K562 (cell line): ENCODE measurements around the gene SCIN. TPM values are rescaled to one million over a fixed set of nuclear protein-coding genes. Genes with fewer than 3 reads are reported as not detected.

Experiments used
- ATF1 ChIP-seq, 2 experiments: fragments of 450-650 bp in 1 of 2; IDR thresholded peaks; 2 replicates each; pipeline ENCODE4 v1.6.1; 2016; ENCODE audit warnings: missing compliant biosample characterization in 1 of 2, missing genetic modification characterization in 1 of 2
- CBFA2T2 ChIP-seq: fragments of 450-650 bp; conservative IDR thresholded peaks from 2 replicates; pipeline ENCODE4 v1.6.1; 2017; ENCODE audit warnings: mild to moderate bottlenecking
- CBX1 ChIP-seq: sonication (generic); IDR thresholded peaks from 2 replicates; pipeline ENCODE4 v1.6.1; 2016; ENCODE audit warnings: antibody characterized with exemption, low read depth, mild to moderate bottlenecking
- CBX2 ChIP-seq: fragments of 200-600 bp; sonication (generic); IDR thresholded peaks from one replicate; pipeline ENCODE4 v1.6.1; 2012; ENCODE audit warnings: mild to moderate bottlenecking, low read length, inconsistent platforms; ENCODE audit not compliant: insufficient read depth, poor library complexity, severe bottlenecking
- EP300 ChIP-seq: IDR thresholded peaks from 2 replicates; pipeline ENCODE4 v1.6.1; 2012; ENCODE audit warnings: low read length, improper control_type of control experiment
- ETS2 ChIP-seq: IDR thresholded peaks from 2 replicates; pipeline ENCODE4 v1.6.1; 2016; ENCODE audit warnings: borderline replicate concordance, missing genetic modification characterization, mild to moderate bottlenecking, moderate library complexity, missing compliant biosample characterization; ENCODE audit not compliant: poor library complexity, severe bottlenecking
- ETV5 ChIP-seq: sonication (generic); formaldehyde crosslinking; IDR thresholded peaks from 2 replicates; pipeline ENCODE4 v1.4.0; 2020; ENCODE audit warnings: low read depth, mild to moderate bottlenecking, missing genetic modification reagents
- EZH2 ChIP-seq: IDR thresholded peaks from 2 replicates; pipeline ENCODE4 v1.6.1; 2012; ENCODE audit warnings: low read depth, mild to moderate bottlenecking, inconsistent platforms, low read length, borderline replicate concordance
- HMG20A ChIP-seq: fragments of 450-650 bp; formaldehyde crosslinking; conservative IDR thresholded peaks from 2 replicates; pipeline ENCODE4 v1.4.0; 2020; ENCODE audit warnings: mild to moderate bottlenecking, mixed read lengths
- HSF4 ChIP-seq: fragments of 250-450 bp; sonication (Bioruptor Pico); IDR thresholded peaks from 2 replicates; pipeline ENCODE4 v2.1.2; 2022; ENCODE audit warnings: mild to moderate bottlenecking, moderate library complexity, borderline replicate concordance
- KDM2B ChIP-seq: fragments of 250-450 bp; sonication (Bioruptor Pico); IDR thresholded peaks from 2 replicates; pipeline ENCODE4 v1.8.0; 2021; ENCODE audit warnings: mild to moderate bottlenecking, moderate library complexity
- KLF13 ChIP-seq: fragments of 450-650 bp; IDR thresholded peaks from 2 replicates; pipeline ENCODE4 v1.6.1; 2016; ENCODE audit warnings: missing genetic modification characterization, low read depth, mild to moderate bottlenecking, missing compliant biosample characterization, moderate library complexity, borderline replicate concordance
- MXI1 ChIP-seq: IDR thresholded peaks from 2 replicates; pipeline ENCODE4 v1.6.1; 2011; ENCODE audit warnings: low read depth, mild to moderate bottlenecking, improper control_type of control experiment, low read length
- PTBP1 ChIP-seq: fragments of 200-400 bp; formaldehyde crosslinking; IDR thresholded peaks from 2 replicates; pipeline ENCODE4 v1.6.1; 2017; ENCODE audit warnings: low read depth, low read length
- RFX7 ChIP-seq: fragments of 250-450 bp; sonication (Bioruptor Pico); IDR thresholded peaks from 2 replicates; pipeline ENCODE4 v1.5.1; 2021; ENCODE audit warnings: mild to moderate bottlenecking
- SP2 ChIP-seq: IDR thresholded peaks from 2 replicates; pipeline ENCODE4 v1.6.1; 2011; ENCODE audit warnings: mild to moderate bottlenecking, low read depth, low read length, moderate library complexity; ENCODE audit not compliant: poor library complexity, severe bottlenecking; ENCODE audit errors: extremely low read depth
- TAL1 ChIP-seq: fragments of 450-650 bp; IDR thresholded peaks from 2 replicates; pipeline ENCODE4 v1.6.1; 2016; ENCODE audit warnings: mild to moderate bottlenecking
- TEAD1 ChIP-seq, 2 experiments: fragments of 450-650 bp in 1 of 2; sonication (generic) in 1 of 2; formaldehyde crosslinking; IDR thresholded peaks; 2 replicates each; pipeline versions ENCODE4 v1.4.0 to v1.8.0; 2020 to 2022; ENCODE audit warnings: mild to moderate bottlenecking in 2 of 2, missing genetic modification reagents in 1 of 2
- ZBTB7A ChIP-seq: IDR thresholded peaks from 2 replicates; pipeline ENCODE4 v1.6.1; 2011; ENCODE audit warnings: low read depth, mild to moderate bottlenecking, low read length, moderate library complexity, borderline replicate concordance; ENCODE audit not compliant: control insufficient read depth
- ZKSCAN3 ChIP-seq: fragments of 250-450 bp; sonication (Bioruptor Pico); IDR thresholded peaks from 2 replicates; pipeline ENCODE4 v1.4.0; 2020
- ZNF174 ChIP-seq: fragments of 250-450 bp; sonication (Bioruptor Pico); IDR thresholded peaks from 2 replicates; pipeline ENCODE4 v1.4.0; 2020; ENCODE audit warnings: mild to moderate bottlenecking
- ZNF239 ChIP-seq: fragments of 250-450 bp; sonication (Bioruptor Pico); IDR thresholded peaks from 2 replicates; pipeline ENCODE4 v1.4.0; 2020; ENCODE audit warnings: mild to moderate bottlenecking
- ZNF696 ChIP-seq: fragments of 250-450 bp; sonication (Bioruptor Pico); conservative IDR thresholded peaks from 2 replicates; pipeline ENCODE4 v1.4.0; 2020; ENCODE audit warnings: mild to moderate bottlenecking, moderate library complexity
- ZNF785 ChIP-seq: fragments of 250-450 bp; sonication (Bioruptor Pico); IDR thresholded peaks from 2 replicates; pipeline ENCODE4 v1.4.0; 2020; ENCODE audit warnings: mild to moderate bottlenecking
- polyA plus RNA-seq, 8 experiments: library from polyadenylated mRNA; depleted of rRNA in 4 of 8; stranded (reverse) in 5 of 8; unstranded in 3 of 8; fragments of >200 nt; fragmentation: Nextera tagmentation in 2 of 8; fragmentation: Illumina TruSeq in 1 of 8; extraction: Ambion mirVana in 2 of 8; extraction: Trizol in 1 of 8; gene quantifications; 2 replicates each; pipeline versions ENCODE4 v1.2.1 to v1.2.3, GENCODE V29; 2011 to 2014; ENCODE audit warnings: inconsistent platforms in 1 of 8, missing spikeins in 1 of 8
- total RNA-seq, 7 experiments: library from RNA; depleted of rRNA in 6 of 7; stranded (reverse); fragments of >200 nt in 6 of 7; fragmentation: Illumina TruSeq in 2 of 7; extraction: Trizol in 2 of 7; gene quantifications; 2 replicates each; pipeline versions ENCODE4 v1.2.1 to v1.2.3, GENCODE V29; 2011 to 2021; ENCODE audit warnings: low replicate concordance in 1 of 7
- TF ChIP-seq, protein P1 (sequence below): fragments of 250-450 bp; sonication (Bioruptor Pico); IDR thresholded peaks from 2 replicates; pipeline ENCODE4 v1.9.0; 2021; ENCODE audit warnings: mild to moderate bottlenecking
- TF ChIP-seq, protein P2 (sequence below): fragments of 250-450 bp; sonication (Bioruptor Pico); IDR thresholded peaks from 2 replicates; pipeline ENCODE4 v1.5.0; 2020; ENCODE audit warnings: mild to moderate bottlenecking
- TF ChIP-seq, protein P3 (sequence below): fragments of 450-650 bp; formaldehyde crosslinking; IDR thresholded peaks from 2 replicates; pipeline ENCODE4 v1.4.0; 2020; ENCODE audit warnings: mild to moderate bottlenecking, mixed read lengths

The SCIN gene
- total and polyA plus RNA-seq, 9 of the 15 experiments (the other 6 are each of a cell fraction or from before 2014, with no cell fraction given) = 0.67 to 18.2 (median 10.6) TPM

DNA sequence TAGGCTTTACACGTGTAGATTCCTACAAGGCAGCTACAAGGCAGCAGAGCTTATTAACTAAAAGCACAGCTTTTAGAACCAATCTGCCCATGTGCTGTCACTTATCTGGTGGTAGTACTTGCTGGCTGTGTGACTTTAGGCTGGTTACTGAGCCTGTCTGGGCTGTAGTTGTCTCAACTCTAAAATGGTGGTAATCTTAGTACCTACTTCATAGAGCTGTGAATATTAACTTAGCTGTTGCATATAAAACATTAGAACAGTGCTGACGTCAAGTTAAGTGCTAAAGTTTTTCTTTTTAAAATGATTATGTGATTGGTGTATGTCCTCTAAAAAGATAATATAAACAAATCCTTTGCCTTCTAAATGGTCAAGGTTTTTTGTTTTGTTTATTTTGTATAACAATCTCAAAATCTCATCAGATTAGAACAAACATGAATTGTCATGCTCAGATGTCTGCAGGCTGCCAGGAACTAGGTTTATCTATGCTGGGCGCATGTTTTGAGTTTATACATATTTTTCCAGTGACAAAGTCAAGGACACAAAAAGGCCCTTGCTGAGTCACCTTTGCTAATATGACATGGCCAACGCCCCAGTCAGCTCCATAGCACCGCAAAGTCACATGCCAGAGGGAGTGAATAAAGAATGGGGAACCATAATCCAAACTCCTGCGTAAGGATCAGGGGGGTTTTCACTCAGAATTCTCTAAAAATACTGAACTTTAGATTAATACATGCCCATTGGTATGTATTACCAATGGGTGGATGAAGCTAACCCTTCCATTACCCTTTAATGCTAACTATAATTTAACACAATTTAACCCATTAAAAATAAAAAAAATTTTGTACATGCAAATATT, 77.1 kb downstream of the SCIN start (continued):
- TF ChIP-seq TEAD1 (CRISPR knock-in tag; IDR thresholded peaks at IDR 0.05) (peak in 1 of 2 experiments; percentile 89; a peak in 2 of 4 replicates), KDM2B (no peak), ETV5 (CRISPR knock-in tag) (no peak), RFX7 (no peak), HMG20A (CRISPR knock-in tag) (no peak), ZKSCAN3 (CRISPR knock-in tag) (no peak), KLF13 (tag) (no peak), EP300 (peak; percentile 88), CBX2 (no peak), PTBP1 (no peak), CBFA2T2 (peak; percentile 78), ATF1 (CRISPR knock-in tag; IDR thresholded peaks at IDR 0.05) (no peak), ATF1 (tag; IDR thresholded peaks at IDR 0.05) (peak; percentile 67; the same call in 1 of the 2 replicates), HSF4 (no peak), SP2 (no peak), ZNF239 (CRISPR knock-in tag) (peak; percentile 21; the same call in 1 of the 2 replicates), ZNF785 (CRISPR knock-in tag) (no peak), ETS2 (tag) (no peak), ZNF696 (CRISPR knock-in tag) (no peak), CBX1 (peak; percentile 34; the same call in 1 of the 2 replicates), TAL1 (peak; percentile 71), ZBTB7A (no peak), MXI1 (no peak), EZH2 (no peak), ZNF174 (CRISPR knock-in tag) (no peak)
- TF ChIP-seq, protein P1, sequence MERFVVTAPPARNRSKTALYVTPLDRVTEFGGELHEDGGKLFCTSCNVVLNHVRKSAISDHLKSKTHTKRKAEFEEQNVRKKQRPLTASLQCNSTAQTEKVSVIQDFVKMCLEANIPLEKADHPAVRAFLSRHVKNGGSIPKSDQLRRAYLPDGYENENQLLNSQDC (CRISPR knock-in tag) = no peak
- TF ChIP-seq, protein P2, sequence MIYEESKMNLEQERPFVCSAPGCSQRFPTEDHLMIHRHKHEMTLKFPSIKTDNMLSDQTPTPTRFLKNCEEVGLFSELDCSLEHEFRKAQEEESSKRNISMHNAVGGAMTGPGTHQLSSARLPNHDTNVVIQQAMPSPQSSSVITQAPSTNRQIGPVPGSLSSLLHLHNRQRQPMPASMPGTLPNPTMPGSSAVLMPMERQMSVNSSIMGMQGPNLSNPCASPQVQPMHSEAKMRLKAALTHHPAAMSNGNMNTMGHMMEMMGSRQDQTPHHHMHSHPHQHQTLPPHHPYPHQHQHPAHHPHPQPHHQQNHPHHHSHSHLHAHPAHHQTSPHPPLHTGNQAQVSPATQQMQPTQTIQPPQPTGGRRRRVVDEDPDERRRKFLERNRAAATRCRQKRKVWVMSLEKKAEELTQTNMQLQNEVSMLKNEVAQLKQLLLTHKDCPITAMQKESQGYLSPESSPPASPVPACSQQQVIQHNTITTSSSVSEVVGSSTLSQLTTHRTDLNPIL = no peak
- TF ChIP-seq, protein P3, sequence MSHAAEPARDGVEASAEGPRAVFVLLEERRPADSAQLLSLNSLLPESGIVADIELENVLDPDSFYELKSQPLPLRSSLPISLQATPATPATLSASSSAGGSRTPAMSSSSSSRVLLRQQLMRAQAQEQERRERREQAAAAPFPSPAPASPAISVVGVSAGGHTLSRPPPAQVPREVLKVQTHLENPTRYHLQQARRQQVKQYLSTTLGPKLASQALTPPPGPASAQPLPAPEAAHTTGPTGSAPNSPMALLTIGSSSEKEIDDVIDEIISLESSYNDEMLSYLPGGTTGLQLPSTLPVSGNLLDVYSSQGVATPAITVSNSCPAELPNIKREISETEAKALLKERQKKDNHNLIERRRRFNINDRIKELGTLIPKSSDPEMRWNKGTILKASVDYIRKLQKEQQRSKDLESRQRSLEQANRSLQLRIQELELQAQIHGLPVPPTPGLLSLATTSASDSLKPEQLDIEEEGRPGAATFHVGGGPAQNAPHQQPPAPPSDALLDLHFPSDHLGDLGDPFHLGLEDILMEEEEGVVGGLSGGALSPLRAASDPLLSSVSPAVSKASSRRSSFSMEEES = no peak
